Duodenal mucosa (tissue), 2 donors: ENCODE data around the gene TBC1D17.
A peak's percentile ranks its signal among the peaks of the same experiment; 100 is the strongest.
"Not testable (repeated sequence)": the region's sequence is repeated elsewhere in the genome, so short reads cannot be mapped to it uniquely, and the experiment has no call there.

Source experiments
- H3K27ac ChIP-seq: one replicate; pipeline ENCODE4 v1.7.0; 2013; ENCODE audit warnings: low read depth, low read length
- H3K27me3 ChIP-seq, 2 donors: one replicate each; pipeline ENCODE4 v1.7.0; 2013; ENCODE audit warnings: low read length in 2 of 2, control low read depth in 1 of 2; ENCODE audit not compliant: insufficient read depth in 2 of 2, control insufficient read depth in 1 of 2
- H3K36me3 ChIP-seq, 2 donors: one replicate each; pipeline ENCODE4 v1.7.0; 2013; ENCODE audit warnings: low read length in 2 of 2, control low read depth in 1 of 2; ENCODE audit not compliant: insufficient read depth in 2 of 2, control insufficient read depth in 1 of 2
- H3K4me1 ChIP-seq, 2 donors: one replicate each; pipeline ENCODE4 v1.7.0; 2013; ENCODE audit warnings: low read length in 2 of 2, control low read depth in 1 of 2; ENCODE audit not compliant: insufficient read depth in 2 of 2, control insufficient read depth in 1 of 2
- H3K4me3 ChIP-seq, 2 donors: one replicate each; pipeline ENCODE4 v1.7.0; 2013; ENCODE audit warnings: low read length in 2 of 2, low read depth in 1 of 2
- H3K9ac ChIP-seq, 2 donors: one replicate each; pipeline ENCODE4 v1.7.0; 2013; ENCODE audit warnings: low read length in 2 of 2, low read depth in 1 of 2
- H3K9me3 ChIP-seq, 2 donors: one replicate each; pipeline ENCODE4 v1.7.0; 2013; ENCODE audit warnings: low read length in 2 of 2, control low read depth in 1 of 2; ENCODE audit not compliant: control insufficient read depth in 1 of 2

The TBC1D17 gene

DNA sequence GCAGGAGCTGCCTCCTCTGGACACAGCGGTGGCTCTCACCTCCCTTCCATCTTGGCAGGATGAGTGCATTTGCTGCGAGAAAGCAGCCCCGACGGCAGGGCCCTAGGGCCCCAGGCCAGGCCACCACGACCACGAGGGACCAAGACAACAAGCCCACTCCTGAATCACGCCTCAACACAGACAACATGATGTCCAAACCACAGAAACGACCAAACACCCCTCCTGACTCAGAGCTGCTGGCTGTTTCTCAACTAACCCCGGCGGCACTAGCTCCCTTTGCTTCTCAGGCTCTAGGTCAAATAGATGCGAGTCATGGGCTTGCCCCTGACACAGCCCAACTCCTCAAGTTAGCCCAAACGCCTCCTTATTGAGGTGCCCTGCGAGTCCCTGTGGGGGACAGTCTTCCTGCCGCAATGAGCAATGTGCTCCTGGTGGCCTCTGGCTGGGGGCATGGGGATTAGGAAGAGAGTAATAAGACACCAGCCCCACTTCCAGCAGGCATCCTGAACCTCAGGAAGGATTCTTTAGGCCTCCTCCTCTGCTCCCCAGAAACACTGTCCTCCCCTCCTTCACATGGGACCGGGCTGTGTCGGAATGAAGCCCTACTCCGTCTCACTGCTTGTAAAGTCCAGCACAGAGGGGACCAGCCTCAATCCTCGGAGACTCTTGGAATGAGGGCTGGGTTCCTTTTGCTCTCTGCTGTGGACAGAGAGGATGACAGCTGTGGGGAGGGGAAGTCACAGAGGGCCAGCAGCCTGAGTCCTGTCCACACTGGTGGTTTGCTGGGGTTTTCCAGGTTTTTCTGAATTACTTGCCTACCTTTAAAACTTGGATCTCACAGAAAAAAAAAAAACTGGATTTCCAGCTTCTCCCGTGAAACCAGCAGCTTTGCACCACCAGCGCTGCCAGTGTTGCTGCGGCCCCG lies 44.6 kb downstream of the TBC1D17 start:
- Histone ChIP-seq H3K9ac (no peak overlapping the region), H3K27me3 (no peaks in the 10 kb centered on the region), H3K27ac (no peak overlapping the region), H3K4me1 (peaks cover 1 to 2% of the 10 kb centered on the region in 2 donors), H3K4me3 (no peak overlapping the region), H3K9me3 (no peaks in the 10 kb centered on the region), H3K36me3 (peaks cover 22 to 69% of the 10 kb centered on the region in 2 donors)

DNA sequence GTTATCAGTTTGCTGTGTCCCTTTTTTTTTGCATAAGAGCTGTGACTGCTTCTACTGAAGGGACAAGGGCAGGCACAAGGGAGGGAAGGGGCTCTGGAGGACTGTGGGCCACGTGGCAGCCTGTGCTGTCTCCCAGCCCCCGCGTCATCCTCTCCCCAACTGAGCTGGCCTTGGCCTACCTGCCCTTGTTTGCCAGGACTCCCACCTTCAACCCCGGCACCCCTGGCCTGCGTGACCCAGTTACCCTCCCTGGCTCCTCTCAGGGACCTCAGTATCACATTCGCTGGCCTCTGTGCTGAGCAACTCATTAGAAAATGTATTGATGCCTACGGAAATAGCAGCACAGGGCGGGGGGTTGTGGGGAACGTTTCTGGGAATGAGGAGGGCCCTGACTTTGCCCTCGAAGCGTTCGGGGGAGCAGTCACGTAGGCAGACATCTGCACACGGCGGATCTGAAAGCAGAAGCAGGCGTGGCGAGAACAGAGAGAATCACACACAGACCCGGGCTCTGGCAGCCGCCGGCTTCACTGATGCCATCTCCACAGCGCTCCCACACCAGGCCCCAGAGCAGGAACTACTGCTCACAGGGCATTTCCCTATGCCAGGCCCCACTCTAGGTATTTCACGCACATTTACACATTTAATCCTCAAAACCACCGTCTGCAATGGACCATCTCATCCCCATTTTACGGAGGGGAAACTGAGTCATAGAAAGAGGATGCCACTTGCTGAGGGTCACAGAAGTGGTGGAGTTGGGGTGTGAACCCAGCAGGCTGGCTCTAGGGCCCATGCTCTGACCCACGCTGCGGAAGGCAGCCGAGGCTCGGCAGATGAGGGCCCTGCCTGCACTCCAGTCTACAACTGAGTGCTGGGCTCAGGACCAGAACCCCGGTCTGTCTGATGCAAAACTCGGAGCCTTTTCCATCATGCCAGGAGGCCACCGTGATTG lies 45.8 kb downstream of the TBC1D17 start:
- H3K36me3 ChIP-seq: peaks cover 26 to 69% of the 10 kb centered on the region in 2 donors
- H3K4me1 ChIP-seq: peaks cover 11 to 13% of the 10 kb centered on the region in 2 donors
- H3K27me3 ChIP-seq: no peaks in the 10 kb centered on the region
- H3K4me3 ChIP-seq: no peak overlapping the region
- H3K9ac ChIP-seq: no peak overlapping the region
- no peak overlapping the region for H3K27ac ChIP-seq
- no peaks in the 10 kb centered on the region for H3K9me3 ChIP-seq

DNA sequence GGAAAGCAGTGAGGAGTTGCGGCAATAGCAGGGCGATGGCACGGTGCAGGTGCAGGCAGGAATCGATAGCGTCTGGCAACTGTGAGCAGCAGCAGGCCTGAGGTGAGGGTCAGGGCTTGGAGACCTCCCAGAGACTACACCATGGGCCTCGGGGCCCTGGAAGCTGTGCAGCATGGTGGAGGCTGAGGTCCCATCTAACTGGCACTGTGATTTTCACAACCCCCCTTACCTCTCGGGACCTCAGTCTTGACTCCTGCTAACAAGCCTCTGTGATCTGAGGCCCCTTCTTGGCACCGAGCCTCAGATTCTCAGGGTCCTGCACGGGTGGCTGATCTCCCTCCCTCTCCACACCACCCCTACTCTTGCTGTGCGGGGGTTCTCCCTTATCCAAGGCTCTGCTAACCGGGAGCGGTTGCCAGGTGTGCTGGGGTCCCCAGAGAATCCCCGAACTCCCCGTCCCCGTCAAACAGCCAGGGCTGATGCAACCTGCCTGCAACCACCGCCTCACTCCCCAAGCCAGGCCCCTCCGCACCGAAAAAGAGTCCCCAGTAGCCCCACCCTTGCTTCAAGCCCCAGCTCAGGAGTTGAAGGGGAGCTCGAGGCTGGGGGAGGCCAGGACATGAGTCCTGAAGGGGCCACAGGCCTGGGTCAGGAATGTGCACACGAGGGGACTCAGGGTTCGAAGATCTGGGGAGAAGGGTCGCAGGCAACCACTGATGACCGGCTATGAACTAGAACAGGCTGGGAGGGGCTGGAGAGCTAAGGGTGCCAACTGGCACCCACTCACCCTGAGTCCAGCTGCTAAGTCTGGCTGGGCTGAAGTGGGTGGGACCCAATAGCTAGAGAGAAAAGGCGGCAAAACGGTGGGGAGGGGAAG lies 46.7 kb downstream of the TBC1D17 start:
- Histone ChIP-seq H3K9ac (no peak overlapping the region), H3K27ac (no peak overlapping the region), H3K9me3 (no peaks in the 10 kb centered on the region), H3K4me1 (peaks cover 11 to 13% of the 10 kb centered on the region in 2 donors), H3K36me3 (peaks cover 26 to 67% of the 10 kb centered on the region in 2 donors), H3K27me3 (no peaks in the 10 kb centered on the region), H3K4me3 (no peak overlapping the region)

DNA sequence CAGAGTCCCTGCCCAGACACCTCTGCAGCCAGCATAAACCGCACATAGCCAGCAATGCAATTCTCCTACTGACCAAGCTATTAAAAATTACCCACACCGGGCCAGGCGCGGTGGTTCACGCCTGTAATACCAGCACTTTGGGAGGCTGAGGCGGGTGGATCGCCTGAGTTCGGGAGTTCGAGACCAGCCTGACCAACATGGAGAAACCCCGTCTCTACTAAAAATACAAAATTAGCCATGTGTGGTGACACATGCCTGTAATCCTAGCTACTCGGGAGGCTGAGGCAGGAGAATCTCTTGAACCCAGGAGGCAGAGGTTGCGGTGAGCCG lies 47.3 kb downstream of the TBC1D17 start:
- not testable (repeated sequence) for H3K27ac ChIP-seq, H3K27me3 ChIP-seq, H3K9ac ChIP-seq, H3K9me3 ChIP-seq, H3K4me3 ChIP-seq
- Histone ChIP-seq H3K4me1 (peaks cover 11 to 13% of the 10 kb centered on the region in 2 donors), H3K36me3 (peaks cover 26 to 66% of the 10 kb centered on the region in 2 donors)

DNA sequence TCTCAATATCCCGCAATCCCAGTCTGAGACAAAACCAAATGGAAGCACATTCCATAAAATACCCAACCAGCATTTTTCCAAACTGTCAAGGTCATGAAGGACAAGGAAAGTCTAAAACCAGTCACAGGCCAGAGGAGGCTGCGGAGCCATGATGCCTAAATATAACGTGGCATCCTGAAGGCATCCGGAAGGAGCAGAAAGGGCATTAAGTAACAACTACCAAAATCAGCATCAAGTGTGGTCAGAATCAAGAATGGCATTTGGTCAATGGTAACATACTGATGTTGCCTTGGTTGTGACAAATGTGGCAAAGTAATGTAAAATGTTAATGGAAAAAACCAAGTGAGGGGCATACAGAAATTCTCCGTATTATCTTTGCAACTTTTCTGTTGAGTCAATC lies 48.0 kb downstream of the TBC1D17 start:
- no peak overlapping the region for H3K9ac ChIP-seq

DNA sequence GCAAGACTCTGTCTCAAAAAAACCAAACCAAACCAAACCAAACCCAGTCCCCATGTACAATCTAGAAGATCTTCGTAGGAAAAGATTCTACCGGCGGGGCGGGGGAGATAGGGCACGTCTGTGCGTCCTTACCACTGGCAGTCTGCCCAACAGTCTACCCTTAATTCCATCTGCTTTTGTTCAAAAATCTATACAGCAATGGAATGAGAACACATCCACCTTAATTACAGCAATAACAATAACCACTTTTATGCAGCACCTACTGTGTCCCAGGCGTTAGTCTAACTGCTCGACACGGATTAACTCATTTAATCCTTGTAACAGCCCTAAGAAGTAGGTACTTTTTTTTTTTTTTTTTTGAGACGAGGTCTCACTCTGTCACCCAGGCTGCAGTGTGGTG lies 49.0 kb downstream of the TBC1D17 start:
- Histone ChIP-seq H3K9me3 (no peaks in the 10 kb centered on the region), H3K4me1 (peaks cover 11 to 13% of the 10 kb centered on the region in 2 donors), H3K27me3 (no peaks in the 10 kb centered on the region), H3K27ac (no peak overlapping the region), H3K4me3 (no peak overlapping the region), H3K36me3 (peaks cover 26 to 57% of the 10 kb centered on the region in 2 donors), H3K9ac (no peak overlapping the region)

More for the DNA sequence above, 48.0 kb downstream of the TBC1D17 start:
- Histone ChIP-seq H3K4me1 (peaks cover 11 to 13% of the 10 kb centered on the region in 2 donors), H3K36me3 (peaks cover 26 to 62% of the 10 kb centered on the region in 2 donors), H3K27ac (no peak overlapping the region), H3K9me3 (no peaks in the 10 kb centered on the region), H3K27me3 (no peaks in the 10 kb centered on the region), H3K4me3 (no peak overlapping the region)

DNA sequence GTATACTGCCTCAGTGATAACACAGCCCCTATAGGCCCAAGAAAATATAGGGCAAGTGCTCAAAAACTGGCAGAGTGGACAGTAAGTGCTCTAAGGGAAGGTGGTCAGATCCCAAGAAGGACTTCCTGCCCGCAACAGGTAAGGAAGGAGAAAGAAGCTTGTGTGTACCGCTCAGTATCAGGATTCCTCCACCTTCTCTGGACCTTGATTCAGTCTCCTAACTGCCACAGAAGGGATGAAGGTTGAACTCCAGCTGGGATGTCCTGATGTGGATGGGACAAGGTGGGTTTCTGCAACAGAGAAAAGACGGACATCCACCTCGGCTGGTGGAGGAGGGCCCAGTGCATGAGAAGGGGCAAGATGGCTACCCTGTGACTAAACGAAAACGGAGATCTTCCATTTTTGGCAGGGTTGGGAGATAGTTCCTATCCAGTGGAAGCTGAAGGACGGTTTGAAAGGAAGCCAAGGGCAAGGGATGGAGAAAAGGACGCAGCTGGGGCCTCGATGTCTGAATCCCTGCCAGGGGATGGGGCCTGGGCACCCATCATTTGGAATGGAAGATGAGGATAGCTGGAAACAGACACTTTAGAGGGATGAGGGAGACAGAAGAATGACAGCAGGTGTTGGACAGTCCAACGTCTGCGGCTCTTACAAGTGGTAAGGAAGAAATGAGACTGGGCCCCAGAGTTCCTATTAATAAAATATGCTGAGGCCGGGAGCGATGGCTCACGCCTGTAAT lies 50.2 kb downstream of the TBC1D17 start:
- Histone ChIP-seq H3K9me3 (no peaks in the 10 kb centered on the region), H3K4me3 (peak overlapping the region; percentile 46 to 98), H3K27ac (no peak overlapping the region), H3K36me3 (peaks cover 23 to 47% of the 10 kb centered on the region in 2 donors), H3K9ac (peak overlapping the region; percentile 27 to 49), H3K4me1 (peaks cover 11 to 13% of the 10 kb centered on the region in 2 donors), H3K27me3 (no peaks in the 10 kb centered on the region)

DNA sequence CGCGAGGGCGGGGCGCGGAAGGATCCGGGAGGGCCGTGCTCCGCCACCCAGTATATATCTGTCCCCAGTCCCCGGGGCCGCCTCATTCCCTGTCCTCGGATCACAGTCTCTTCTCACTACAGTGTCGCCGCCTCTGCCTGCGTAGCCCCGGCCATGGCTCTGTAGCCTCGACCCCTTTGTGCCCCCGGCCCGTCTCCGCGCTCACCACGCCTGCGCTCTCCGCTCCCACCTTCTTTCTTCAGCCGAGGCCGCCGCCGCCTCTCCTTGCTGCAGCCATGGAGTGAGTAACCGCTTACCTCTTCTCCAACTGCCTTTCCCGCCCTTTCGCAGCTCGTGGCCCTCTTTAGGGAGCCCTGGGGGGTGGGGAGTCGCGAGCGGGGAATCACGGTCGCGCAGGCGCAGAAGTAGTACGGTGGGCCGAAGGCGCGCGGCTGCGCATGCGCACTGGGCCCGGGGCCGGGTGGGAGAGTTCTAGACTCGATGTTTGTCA lies 51.7 kb downstream of the TBC1D17 start, which contains the start of the genes ATF5 and NUP62:
Gene ATF5, plus strand, starts transcription at position 85 of the 490 bp plus-strand sequence. CDS start 1,646 bp downstream, outside the sequence.
Gene NUP62, minus strand, starts transcription at position 384 of the 490 bp plus-strand sequence. CDS start 19,697 bp downstream, outside the sequence.
- peaks cover 11 to 13% of the 10 kb centered on the region in 2 donors for H3K4me1 ChIP-seq
- peak within 1 kb of the TSS; percentile 81 to 98 for H3K9ac ChIP-seq
- H3K9me3 ChIP-seq: no peaks in the 10 kb centered on the region
- H3K27me3 ChIP-seq: no peaks in the 10 kb centered on the region
- peak within 1 kb of the TSS; percentile 83 to 98 for H3K4me3 ChIP-seq
- peaks cover 16 to 33% of the 10 kb centered on the region in 2 donors for H3K36me3 ChIP-seq
- peak within 1 kb of the TSS; percentile 90 for H3K27ac ChIP-seq
